ENCODE results near the gene PKP4.
"Not testable (repeated sequence)": the region's sequence is repeated elsewhere in the genome, so short reads cannot be mapped to it uniquely, and the experiment has no call there.

DNA sequence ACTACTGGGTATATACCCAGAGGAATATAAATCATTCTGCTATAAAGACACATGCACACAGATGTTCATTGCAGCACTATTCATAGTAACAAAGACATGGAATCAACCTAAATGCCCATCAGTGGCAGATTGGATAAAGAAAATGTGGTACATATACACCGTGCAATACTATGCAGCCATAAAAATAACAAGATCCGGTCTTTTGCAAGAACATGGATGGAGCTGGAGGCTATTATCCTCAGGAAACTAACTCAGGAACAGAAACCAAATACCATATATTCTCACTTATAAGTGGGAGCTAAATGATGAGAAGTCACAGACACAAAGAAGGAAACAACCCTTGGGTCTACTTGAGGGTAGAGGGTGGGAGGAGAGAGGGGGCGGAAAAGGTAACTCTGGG, 16.5 kb downstream of the PKP4 start:
- not testable (repeated sequence) for TF ChIP-seq POLR2A (IDR thresholded peaks at IDR 0.05; ENCODE audit: low read depth, low read length); POLR2AphosphoS5 (IDR thresholded peaks at IDR 0.05; ENCODE audit: low read depth, low read length); TAF1 (IDR thresholded peaks at IDR 0.05; ENCODE audit: low read depth, low read length); SPI1 (IDR thresholded peaks at IDR 0.05; ENCODE audit: low read depth, low read length); POU2F2 (IDR thresholded peaks at IDR 0.05; ENCODE audit: low read depth, low read length); PAX5 (IDR thresholded peaks at IDR 0.05; ENCODE audit: insufficient read depth, low read length, severe bottlenecking)

Measured in GM12891 (cell line).